CD4-positive, CD25-positive, alpha-beta regulatory T cell (primary cell): ENCODE measurements around the gene NFKBIA. TPM values are rescaled to one million over a fixed set of nuclear protein-coding genes. Genes with fewer than 3 reads are reported as not detected.

Experiments used
- ATAC-seq, 2 donors: fragments of 150-1000 bp; cut with Tn5 transposase; one replicate each; pipeline ENCODE4 v1.10.0; 2021; ENCODE audit warnings: low read depth in 2 of 2, moderate number of reproducible peaks in 2 of 2, moderate library complexity in 1 of 2
- DNase-seq, 3 donors: peaks; one replicate each; pipeline versions ENCODE4 v3.0.0 to v3.0.0-alpha.2; 2012 to 2022; ENCODE audit warnings: mixed read lengths in 1 of 3
- H3K27ac ChIP-seq: one replicate; pipeline ENCODE4 v1.7.0; 2013; ENCODE audit warnings: mild to moderate bottlenecking, low read length; ENCODE audit not compliant: insufficient read depth, poor library complexity, severe bottlenecking
- H3K27me3 ChIP-seq: one replicate; pipeline ENCODE4 v1.7.0; 2013; ENCODE audit warnings: low read length; ENCODE audit not compliant: control insufficient read depth, insufficient read depth
- H3K36me3 ChIP-seq: one replicate; pipeline ENCODE4 v1.7.0; 2013; ENCODE audit warnings: mild to moderate bottlenecking, low read length, moderate library complexity; ENCODE audit not compliant: control insufficient read depth, insufficient read depth
- H3K4me1 ChIP-seq: 2 replicates; pipeline ENCODE4 v1.7.0; 2013; ENCODE audit warnings: mild to moderate bottlenecking, low read length; ENCODE audit not compliant: insufficient read depth, control insufficient read depth, poor library complexity, severe bottlenecking
- H3K4me3 ChIP-seq: one replicate; pipeline ENCODE4 v1.7.0; 2013; ENCODE audit warnings: low read depth, mild to moderate bottlenecking, low read length, moderate library complexity
- H3K9me3 ChIP-seq, 2 experiments: 1 replicate in 1 of 2; 2 replicates in 1 of 2; pipeline ENCODE4 v1.7.0; 2013; ENCODE audit warnings: low read length in 2 of 2, mild to moderate bottlenecking in 1 of 2, moderate library complexity in 1 of 2; ENCODE audit not compliant: control insufficient read depth in 2 of 2
- H3K27ac Mint-ChIP-seq, 3 donors: one replicate each; pipeline ENCODE4 v1.8.0; 2020 to 2022; ENCODE audit warnings: mild to moderate bottlenecking in 3 of 3, mixed read lengths in 3 of 3, moderate library complexity in 2 of 3
- H3K27me3 Mint-ChIP-seq: one replicate; pipeline ENCODE4 v1.8.0; 2022; ENCODE audit warnings: mild to moderate bottlenecking, mixed read lengths
- H3K36me3 Mint-ChIP-seq: one replicate; pipeline ENCODE4 v1.8.0; 2020; ENCODE audit warnings: mixed read lengths
- H3K4me1 Mint-ChIP-seq, 4 donors: one replicate each; pipeline ENCODE4 v1.8.0; 2020 to 2022; ENCODE audit warnings: mixed read lengths in 4 of 4, mild to moderate bottlenecking in 1 of 4
- H3K4me3 Mint-ChIP-seq, 4 donors: one replicate each; pipeline ENCODE4 v1.8.0; 2020 to 2022; ENCODE audit warnings: mild to moderate bottlenecking in 4 of 4, mixed read lengths in 4 of 4, moderate library complexity in 3 of 4
- H3K9me3 Mint-ChIP-seq, 7 donors: one replicate each; pipeline ENCODE4 v1.8.0; 2020 to 2022; ENCODE audit warnings: mixed read lengths in 7 of 7, mild to moderate bottlenecking in 3 of 7, moderate library complexity in 2 of 7
- polyA plus RNA-seq, 4 donors: library from polyadenylated mRNA; unstranded; fragments of 300-500 nt; fragmentation: Illumina TruSeq; gene quantifications; one replicate each; pipeline ENCODE4 v1.2.3, GENCODE V29; 2021
- total RNA-seq: library from RNA; stranded (reverse); gene quantifications from one replicate; pipeline ENCODE4 v1.2.3, GENCODE V29; 2022

Gene NFKBIA
- total and polyA plus RNA-seq, 5 donors from 2014 or later, result 210 to 1,380 (median 259) TPM

- H3K27ac Mint-ChIP-seq, result no peak overlapping the region
- H3K4me3 Mint-ChIP-seq, result no peak overlapping the region
- peaks cover 0 to 8% (median 3%) of the 10 kb centered on the region in 7 donors for H3K9me3 Mint-ChIP-seq
- DNase-seq (peak in 2 of 3 donors; percentile 5 to 54), ATAC-seq (peak; percentile 38 to 39)
- Histone ChIP-seq H3K36me3 (no peaks in the 10 kb centered on the region), H3K4me1 (peaks cover 9% of the 10 kb centered on the region), H3K4me3 (no peak overlapping the region), H3K27ac (no peak overlapping the region), H3K9me3 (peaks cover 0 to 7% of the 10 kb centered on the region in 2 experiments), H3K27me3 (no peaks in the 10 kb centered on the region)
- no peaks in the 10 kb centered on the region for H3K36me3 Mint-ChIP-seq
- H3K4me1 Mint-ChIP-seq, result peaks cover 0 to 26% (median 5%) of the 10 kb centered on the region in 4 donors
- H3K27me3 Mint-ChIP-seq, result no peaks in the 10 kb centered on the region
Observed at GRCh38 chr14:35369701-35370191, 34.8 kb downstream of the NFKBIA start.

- H3K4me3 ChIP-seq, result no peak overlapping the region
- ATAC-seq (no peak), DNase-seq (no peak)
- H3K4me1 ChIP-seq, result peaks cover 9% of the 10 kb centered on the region
- peak overlapping the region; percentile 29 to 79 (median 51) for H3K27ac Mint-ChIP-seq
- no peaks in the 10 kb centered on the region for H3K36me3 Mint-ChIP-seq
- peaks cover 0 to 7% of the 10 kb centered on the region in 2 experiments for H3K9me3 ChIP-seq
- no peak overlapping the region for H3K4me3 Mint-ChIP-seq
- H3K4me1 Mint-ChIP-seq, result peaks cover 0 to 26% (median 5%) of the 10 kb centered on the region in 4 donors
- no peaks in the 10 kb centered on the region for H3K27me3 ChIP-seq
- H3K36me3 ChIP-seq, result no peaks in the 10 kb centered on the region
- peaks cover 0 to 8% (median 3%) of the 10 kb centered on the region in 7 donors for H3K9me3 Mint-ChIP-seq
- H3K27me3 Mint-ChIP-seq, result no peaks in the 10 kb centered on the region
- no peak overlapping the region for H3K27ac ChIP-seq
Observed at GRCh38 chr14:35368583-35369392, 35.8 kb downstream of the NFKBIA start.

GRCh38 chr14:35368139-35368460, 36.4 kb downstream of the NFKBIA start:
- Mint-ChIP-seq H3K36me3 (no peaks in the 10 kb centered on the region), H3K27ac (peak overlapping the region in 2 of 3 donors; percentile 15 to 79), H3K27me3 (no peaks in the 10 kb centered on the region), H3K9me3 (peaks cover 0 to 8% (median 3%) of the 10 kb centered on the region in 7 donors), H3K4me3 (no peak overlapping the region), H3K4me1 (peaks cover 0 to 26% (median 5%) of the 10 kb centered on the region in 4 donors)
- Histone ChIP-seq H3K9me3 (peaks cover 0 to 7% of the 10 kb centered on the region in 2 experiments), H3K36me3 (no peaks in the 10 kb centered on the region), H3K27me3 (no peaks in the 10 kb centered on the region), H3K4me1 (peaks cover 9% of the 10 kb centered on the region), H3K4me3 (no peak overlapping the region), H3K27ac (no peak overlapping the region)
- no peak for ATAC-seq
- no peak for DNase-seq

DNA sequence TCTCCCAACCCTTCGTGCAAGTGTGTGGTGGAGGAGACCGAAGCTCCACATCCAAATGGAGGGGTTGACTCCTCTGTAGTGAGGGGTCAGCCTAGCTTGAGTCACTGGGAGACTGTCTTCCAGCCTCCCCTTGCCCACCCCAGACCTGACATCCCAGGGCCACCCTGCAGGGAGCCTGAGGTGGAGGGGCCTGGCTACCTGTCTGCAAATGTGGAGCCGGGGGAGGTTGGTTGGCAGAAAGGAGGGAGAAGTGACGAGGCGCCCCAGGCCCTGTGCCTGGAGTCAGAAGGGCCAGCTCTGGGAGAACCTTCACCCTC, 37.5 kb downstream of the NFKBIA start:
- Histone ChIP-seq H3K27ac (no peak overlapping the region), H3K4me1 (peaks cover 9% of the 10 kb centered on the region)

GRCh38 chr14:35366521-35366976, 38.0 kb downstream of the NFKBIA start:
- no peak overlapping the region for H3K4me3 Mint-ChIP-seq
- H3K27ac ChIP-seq, result no peak overlapping the region
- peaks cover 0 to 7% of the 10 kb centered on the region in 2 experiments for H3K9me3 ChIP-seq
- no peak overlapping the region for H3K27ac Mint-ChIP-seq
- H3K4me3 ChIP-seq, result no peak overlapping the region
- H3K36me3 Mint-ChIP-seq, result no peaks in the 10 kb centered on the region
- H3K4me1 ChIP-seq, result peaks cover 9% of the 10 kb centered on the region
- no peaks in the 10 kb centered on the region for H3K27me3 Mint-ChIP-seq
- H3K36me3 ChIP-seq, result no peaks in the 10 kb centered on the region
- DNase-seq, result no peak
- no peaks in the 10 kb centered on the region for H3K27me3 ChIP-seq
- H3K4me1 Mint-ChIP-seq, result peaks cover 0 to 26% (median 5%) of the 10 kb centered on the region in 4 donors
- ATAC-seq, result no peak
- peaks cover 0 to 8% (median 3%) of the 10 kb centered on the region in 7 donors for H3K9me3 Mint-ChIP-seq

More for the DNA sequence above, 37.5 kb downstream of the NFKBIA start:
- Histone ChIP-seq H3K27me3 (no peaks in the 10 kb centered on the region), H3K4me3 (no peak overlapping the region), H3K9me3 (peaks cover 0 to 7% of the 10 kb centered on the region in 2 experiments), H3K36me3 (no peaks in the 10 kb centered on the region)
- Mint-ChIP-seq H3K27me3 (no peaks in the 10 kb centered on the region), H3K4me3 (peak overlapping the region in 1 of 4 donors; percentile 15), H3K9me3 (peaks cover 0 to 8% (median 3%) of the 10 kb centered on the region in 7 donors), H3K36me3 (no peaks in the 10 kb centered on the region), H3K4me1 (peaks cover 0 to 26% (median 5%) of the 10 kb centered on the region in 4 donors), H3K27ac (peak overlapping the region in 1 of 3 donors; percentile 56)
- ATAC-seq (no peak), DNase-seq (no peak)

- Mint-ChIP-seq H3K36me3 (no peaks in the 10 kb centered on the region), H3K27ac (no peak overlapping the region), H3K9me3 (peaks cover 0 to 5% (median 2%) of the 10 kb centered on the region in 7 donors), H3K4me3 (no peak overlapping the region), H3K27me3 (no peaks in the 10 kb centered on the region), H3K4me1 (peaks cover 0 to 26% (median 5%) of the 10 kb centered on the region in 4 donors)
- no peaks in the 10 kb centered on the region for H3K27me3 ChIP-seq
- H3K9me3 ChIP-seq, result peaks cover 0 to 3% of the 10 kb centered on the region in 2 experiments
- H3K4me3 ChIP-seq, result no peak overlapping the region
- ATAC-seq (no peak), DNase-seq (no peak)
- H3K36me3 ChIP-seq, result no peaks in the 10 kb centered on the region
- no peak overlapping the region for H3K27ac ChIP-seq
- H3K4me1 ChIP-seq, result peaks cover 9% of the 10 kb centered on the region
Observed at GRCh38 chr14:35366056-35366451, 38.5 kb downstream of the NFKBIA start.

DNA sequence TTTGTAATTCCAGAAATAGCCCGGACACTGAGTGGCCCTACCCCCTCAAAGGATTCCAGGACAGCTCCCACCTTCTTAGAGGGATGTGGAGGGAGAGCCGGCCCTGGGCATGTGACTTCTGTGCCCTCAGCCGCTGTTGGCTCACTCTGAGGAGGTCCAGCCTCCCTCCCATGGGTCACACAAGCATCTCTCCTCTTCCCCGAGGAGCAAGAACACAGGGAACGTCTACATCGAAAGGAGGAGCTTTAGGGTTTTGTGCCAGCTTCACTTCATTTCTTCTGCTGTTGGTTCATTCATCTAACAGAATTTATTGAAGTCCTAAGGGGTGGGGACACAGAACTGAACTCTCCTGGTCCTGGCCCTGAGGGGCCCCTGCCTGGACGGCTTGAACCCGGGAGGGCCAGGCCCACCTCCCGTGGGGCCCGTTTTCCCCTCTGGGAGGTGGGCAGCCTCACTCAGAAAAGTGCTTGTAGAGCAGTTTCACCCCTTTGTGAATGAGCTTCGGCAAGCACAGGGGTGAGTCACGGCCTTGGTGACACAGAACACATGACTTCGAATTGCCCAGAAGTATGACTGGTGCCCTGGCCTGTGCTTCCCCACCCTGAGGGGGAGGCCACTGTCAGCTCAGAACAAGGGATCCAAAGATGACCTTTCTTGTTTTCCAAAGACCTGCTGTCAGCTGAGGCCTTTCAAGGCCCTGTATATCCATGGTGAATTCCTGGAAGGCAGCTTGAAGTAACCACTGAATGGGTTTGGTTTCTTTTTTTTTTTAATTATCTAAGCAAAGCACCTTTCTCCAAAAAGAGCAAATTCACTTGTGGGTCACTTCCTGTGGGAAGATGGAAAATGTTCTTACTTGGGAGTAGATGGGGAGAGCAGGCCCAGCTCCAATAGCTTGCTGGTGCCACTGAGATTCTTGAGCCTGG, 39.2 kb downstream of the NFKBIA start:
- Histone ChIP-seq H3K27me3 (no peaks in the 10 kb centered on the region), H3K4me1 (peaks cover 9% of the 10 kb centered on the region), H3K4me3 (no peak overlapping the region), H3K9me3 (no peaks in the 10 kb centered on the region), H3K36me3 (no peaks in the 10 kb centered on the region), H3K27ac (no peak overlapping the region)
- peaks cover 0 to 1% (median 0%) of the 10 kb centered on the region in 7 donors for H3K9me3 Mint-ChIP-seq
- H3K36me3 Mint-ChIP-seq, result no peaks in the 10 kb centered on the region
- no peak overlapping the region for H3K4me3 Mint-ChIP-seq
- peak; percentile 80 to 81 for ATAC-seq
- H3K4me1 Mint-ChIP-seq, result peaks cover 0 to 26% (median 5%) of the 10 kb centered on the region in 4 donors
- DNase-seq, result peak in 1 of 3 donors; percentile 62
- peak overlapping the region; percentile 9 to 17 (median 15) for H3K27ac Mint-ChIP-seq
- no peaks in the 10 kb centered on the region for H3K27me3 Mint-ChIP-seq
